GM21423 (cell line): ENCODE measurements around the gene NT5C1A.
A peak's percentile ranks its signal among the peaks of the same experiment; 100 is the strongest.

ENCODE experiments used
- ATAC-seq: cut with Tn5 transposase; IDR thresholded peaks from one replicate; pipeline ENCODE4 v1.9.1; 2021; ENCODE audit warnings: mild to moderate bottlenecking, moderate library complexity; ENCODE audit not compliant: unreplicated experiment

The NT5C1A gene

DNA sequence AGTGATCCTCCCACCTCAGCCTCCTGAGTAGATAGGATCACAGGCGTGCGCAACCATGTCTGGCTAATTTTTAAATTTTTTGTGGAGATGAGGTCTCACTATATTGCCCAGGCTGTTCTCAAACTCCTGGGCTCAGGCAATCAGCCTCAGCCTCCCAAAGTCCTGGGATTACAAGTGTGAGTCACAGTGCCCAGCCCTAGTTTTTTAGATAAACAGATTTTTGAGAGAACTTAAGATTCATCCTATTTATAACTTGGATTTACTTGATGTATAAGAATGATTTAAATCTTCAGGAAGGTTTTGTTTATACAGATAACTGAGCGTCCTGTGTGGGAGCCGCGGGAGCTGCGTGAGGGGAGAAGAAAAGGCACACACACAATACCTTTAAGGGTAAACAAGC lies 58.7 kb downstream of the NT5C1A start:
- ATAC-seq, result no peak

DNA sequence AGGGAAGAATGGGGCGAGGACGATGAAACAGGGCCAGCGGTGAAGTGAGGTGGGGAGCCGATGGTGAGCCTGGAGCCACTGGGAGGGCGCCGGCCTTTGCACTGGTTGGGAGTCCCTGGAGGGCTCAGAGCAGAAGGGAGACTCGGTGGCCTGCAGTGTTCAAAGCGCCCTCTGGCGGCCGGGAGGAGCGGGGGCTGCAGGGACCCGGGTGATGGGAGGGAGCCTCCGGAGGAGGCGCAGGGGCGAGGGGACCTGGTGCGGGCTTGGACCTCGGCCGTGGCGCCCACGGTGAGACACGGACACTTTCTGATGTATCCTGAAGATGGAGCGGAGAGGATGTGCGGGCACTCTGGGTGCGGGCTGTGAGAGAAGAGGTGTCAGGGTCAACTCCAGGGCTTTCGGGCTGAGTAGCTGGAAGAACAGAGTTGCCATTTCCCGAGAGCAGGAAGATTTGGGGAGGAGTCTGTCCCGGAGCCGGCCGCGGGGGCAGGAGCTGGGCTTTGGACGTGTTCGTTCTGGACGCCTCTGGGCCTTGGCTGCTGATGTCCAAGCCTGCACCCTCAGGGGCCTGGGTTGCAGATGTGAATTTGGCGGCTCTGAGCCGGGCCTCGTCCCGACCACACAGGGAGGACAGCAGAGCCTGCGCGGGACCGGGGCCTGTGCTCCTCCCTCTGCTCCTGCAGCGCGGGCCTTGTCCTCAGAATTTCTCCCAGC lies 62.1 kb downstream of the NT5C1A start:
- ATAC-seq, result peak; percentile 52
